OCI-LY3 (cell line): ENCODE data around the gene GAB2.

Source experiments
- H2AFZ ChIP-seq: fragments of 200-600, 300-600 bp; shearing (Covaris generic); 2 replicates; pipeline ENCODE4 v1.6.0; 2014; ENCODE audit warnings: antibody characterized with exemption, low read depth, low read length
- H3K27ac ChIP-seq: fragments of 200-600, 300-600 bp; sonication (generic); 2 replicates; pipeline ENCODE4 v1.5.1; 2014; ENCODE audit warnings: mild to moderate bottlenecking, low read length, moderate library complexity, mixed read lengths
- H3K27me3 ChIP-seq: fragments of 200-600, 300-600 bp; sonication (generic); 2 replicates; pipeline ENCODE4 v1.6.1; 2014; ENCODE audit warnings: low read depth, low read length, mixed read lengths
- H3K36me3 ChIP-seq: fragments of 200-600, 300-600 bp; sonication (generic); replicated peaks from 2 replicates; pipeline ENCODE3; 2014; ENCODE audit warnings: low read depth, low read length, mixed read lengths
- H3K4me1 ChIP-seq: fragments of 300-600, 200-600 bp; sonication (generic); 2 replicates; pipeline ENCODE4 v1.6.1; 2014; ENCODE audit warnings: low read length, mixed read lengths
- H3K4me2 ChIP-seq: fragments of 200-600, 300-600 bp; sonication (generic); 2 replicates; pipeline ENCODE4 v1.6.1; 2014; ENCODE audit warnings: low read length, mixed read lengths
- H3K4me3 ChIP-seq: fragments of 300-600, 200-600 bp; sonication (generic); 2 replicates; pipeline ENCODE4 v1.5.1; 2014; ENCODE audit warnings: antibody characterized with exemption, mild to moderate bottlenecking, low read length, moderate library complexity
- H3K79me2 ChIP-seq: fragments of 300-600, 200-600 bp; shearing (Covaris generic); 2 replicates; pipeline ENCODE4 v1.6.1; 2014; ENCODE audit warnings: mild to moderate bottlenecking, low read length, mixed read lengths
- H3K9ac ChIP-seq: fragments of 300-600, 200-600 bp; shearing (Covaris generic); 2 replicates; pipeline ENCODE4 v1.6.0; 2014; ENCODE audit warnings: mild to moderate bottlenecking, low read length, moderate library complexity
- H3K9me3 ChIP-seq: fragments of 200-600, 300-600 bp; shearing (Covaris generic); 2 replicates; pipeline ENCODE4 v1.6.1; 2014; ENCODE audit warnings: low read length, mixed read lengths; ENCODE audit not compliant: insufficient read depth
- H4K20me1 ChIP-seq: fragments of 200-600, 300-600 bp; sonication (generic); 2 replicates; pipeline ENCODE4 v1.6.1; 2016; ENCODE audit warnings: low read length, mixed read lengths; ENCODE audit not compliant: insufficient read depth
- EZH2phosphoT487 ChIP-seq: fragments of 200-600 bp; shearing (Covaris generic); IDR thresholded peaks from 2 replicates; pipeline ENCODE4 v1.6.1; 2018; ENCODE audit warnings: antibody characterized with exemption, mixed run types, low read depth
- TF ChIP-seq, protein P1 (sequence below): fragments of 200-600, 300-600 bp; sonication (generic); IDR thresholded peaks from 2 replicates; pipeline ENCODE4 v1.5.1; 2014; ENCODE audit warnings: antibody characterized with exemption, low read length, low read depth

The GAB2 gene

DNA sequence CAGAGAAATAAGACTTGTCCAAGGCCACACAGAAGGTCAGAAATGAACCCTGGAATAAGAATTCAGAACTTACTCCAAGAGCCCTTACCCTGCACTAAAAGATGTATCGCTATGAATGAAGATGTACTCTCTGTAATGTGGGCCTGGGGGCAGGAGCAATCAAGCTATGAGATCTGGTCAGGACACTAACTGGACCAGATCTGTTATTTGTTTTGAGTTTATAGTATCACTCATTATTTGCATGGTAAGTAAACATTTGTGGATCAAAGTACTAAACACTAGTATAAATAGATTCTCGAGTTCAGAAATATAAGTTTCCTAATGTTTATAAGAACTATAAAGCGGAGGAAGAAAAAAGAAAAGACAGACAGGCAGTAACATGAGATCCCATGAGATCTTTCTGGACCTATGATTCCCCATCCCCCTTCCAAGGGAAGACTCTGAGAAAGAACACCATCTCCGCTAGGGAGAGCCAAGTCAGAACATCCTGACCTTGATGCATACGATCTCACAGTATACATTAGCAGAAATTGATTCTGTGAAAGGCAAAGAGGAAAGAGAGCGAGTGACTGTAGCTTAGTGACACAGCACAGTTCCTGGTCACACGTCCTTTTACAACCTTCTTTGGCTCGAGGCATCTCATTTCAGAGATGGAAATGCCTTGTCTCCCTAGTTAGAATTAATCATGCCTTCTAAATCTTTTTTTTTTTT is 157.7 kb downstream of the GAB2 start:
- H3K27ac ChIP-seq, result no peak overlapping the region

DNA sequence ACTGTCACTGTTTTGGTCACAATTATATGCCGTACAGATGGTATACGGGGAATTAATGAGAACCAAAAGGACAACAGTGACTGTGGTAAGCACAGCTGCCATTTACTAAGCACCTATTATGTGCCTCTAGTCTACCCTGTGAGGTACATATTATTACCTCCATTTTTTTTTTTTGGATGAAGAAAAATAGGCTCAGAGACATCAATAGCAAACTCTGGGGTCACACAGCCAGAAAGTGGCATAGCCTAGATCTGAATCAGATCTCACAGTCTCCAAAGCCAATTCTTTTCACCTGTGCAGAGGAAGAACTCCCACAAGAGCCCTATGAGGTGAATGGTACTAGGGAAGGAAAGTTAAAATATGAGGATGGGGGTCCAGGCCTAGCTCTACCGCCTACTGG is 160.0 kb downstream of the GAB2 start:
- no peak overlapping the region for H3K4me3 ChIP-seq
- no peak overlapping the region for H2AFZ ChIP-seq
- H3K27ac ChIP-seq, result no peak overlapping the region
- H3K27me3 ChIP-seq, result no peaks in the 10 kb centered on the region
- no peak for TF ChIP-seq EZH2phosphoT487
- TF ChIP-seq, protein P1, sequence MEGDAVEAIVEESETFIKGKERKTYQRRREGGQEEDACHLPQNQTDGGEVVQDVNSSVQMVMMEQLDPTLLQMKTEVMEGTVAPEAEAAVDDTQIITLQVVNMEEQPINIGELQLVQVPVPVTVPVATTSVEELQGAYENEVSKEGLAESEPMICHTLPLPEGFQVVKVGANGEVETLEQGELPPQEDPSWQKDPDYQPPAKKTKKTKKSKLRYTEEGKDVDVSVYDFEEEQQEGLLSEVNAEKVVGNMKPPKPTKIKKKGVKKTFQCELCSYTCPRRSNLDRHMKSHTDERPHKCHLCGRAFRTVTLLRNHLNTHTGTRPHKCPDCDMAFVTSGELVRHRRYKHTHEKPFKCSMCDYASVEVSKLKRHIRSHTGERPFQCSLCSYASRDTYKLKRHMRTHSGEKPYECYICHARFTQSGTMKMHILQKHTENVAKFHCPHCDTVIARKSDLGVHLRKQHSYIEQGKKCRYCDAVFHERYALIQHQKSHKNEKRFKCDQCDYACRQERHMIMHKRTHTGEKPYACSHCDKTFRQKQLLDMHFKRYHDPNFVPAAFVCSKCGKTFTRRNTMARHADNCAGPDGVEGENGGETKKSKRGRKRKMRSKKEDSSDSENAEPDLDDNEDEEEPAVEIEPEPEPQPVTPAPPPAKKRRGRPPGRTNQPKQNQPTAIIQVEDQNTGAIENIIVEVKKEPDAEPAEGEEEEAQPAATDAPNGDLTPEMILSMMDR, result no peak
- no peaks in the 10 kb centered on the region for H3K9me3 ChIP-seq
- H3K4me1 ChIP-seq, result no peaks in the 10 kb centered on the region
- H3K9ac ChIP-seq, result no peak overlapping the region
- no peak overlapping the region for H3K4me2 ChIP-seq
- no peaks in the 10 kb centered on the region for H4K20me1 ChIP-seq
- H3K36me3 ChIP-seq, result no peaks in the 10 kb centered on the region
- H3K79me2 ChIP-seq, result no peaks in the 10 kb centered on the region

More for the DNA sequence above, 157.7 kb downstream of the GAB2 start:
- no peak for TF ChIP-seq EZH2phosphoT487
- TF ChIP-seq, protein P1, result no peak
- H3K27me3 ChIP-seq, result no peaks in the 10 kb centered on the region
- H3K9ac ChIP-seq, result no peak overlapping the region
- H3K79me2 ChIP-seq, result no peaks in the 10 kb centered on the region
- no peaks in the 10 kb centered on the region for H3K4me1 ChIP-seq
- no peak overlapping the region for H3K4me2 ChIP-seq
- H2AFZ ChIP-seq, result no peak overlapping the region
- no peak overlapping the region for H3K4me3 ChIP-seq
- no peaks in the 10 kb centered on the region for H3K9me3 ChIP-seq
- H4K20me1 ChIP-seq, result no peaks in the 10 kb centered on the region
- no peaks in the 10 kb centered on the region for H3K36me3 ChIP-seq

DNA sequence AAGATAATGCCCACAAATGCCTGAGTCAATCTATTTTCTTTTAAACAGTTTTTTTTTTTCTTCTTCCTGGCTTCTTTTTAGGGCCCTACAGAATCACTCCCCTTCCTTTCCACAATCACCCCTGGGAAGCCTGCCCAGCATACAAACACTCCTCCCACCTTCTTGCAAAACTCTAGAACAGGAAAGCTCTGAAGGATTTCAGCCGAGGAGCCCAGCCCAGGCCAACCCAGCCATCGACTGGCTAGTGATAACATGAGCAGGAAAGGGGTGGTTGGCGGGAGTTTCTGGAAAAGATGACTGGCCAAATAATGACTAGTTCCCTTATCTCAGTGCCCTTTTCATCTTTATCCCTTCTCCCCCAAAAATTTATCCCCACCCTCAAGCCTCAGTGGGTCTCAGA is 160.7 kb downstream of the GAB2 start:
- TF ChIP-seq, protein P1, result no peak
- TF ChIP-seq EZH2phosphoT487, result no peak
- no peaks in the 10 kb centered on the region for H4K20me1 ChIP-seq
- H3K27me3 ChIP-seq, result no peaks in the 10 kb centered on the region
- H2AFZ ChIP-seq, result no peak overlapping the region
- no peaks in the 10 kb centered on the region for H3K36me3 ChIP-seq
- H3K9ac ChIP-seq, result no peak overlapping the region
- no peak overlapping the region for H3K4me2 ChIP-seq
- H3K27ac ChIP-seq, result no peak overlapping the region
- H3K9me3 ChIP-seq, result no peaks in the 10 kb centered on the region
- H3K4me1 ChIP-seq, result no peaks in the 10 kb centered on the region
- H3K79me2 ChIP-seq, result no peaks in the 10 kb centered on the region
- H3K4me3 ChIP-seq, result no peak overlapping the region

- Histone ChIP-seq H4K20me1 (no peaks in the 10 kb centered on the region), H3K9ac (no peak overlapping the region), H2AFZ (no peak overlapping the region), H3K9me3 (no peaks in the 10 kb centered on the region), H3K4me1 (no peaks in the 10 kb centered on the region), H3K4me2 (no peak overlapping the region), H3K4me3 (no peak overlapping the region), H3K79me2 (no peaks in the 10 kb centered on the region), H3K27ac (no peak overlapping the region), H3K27me3 (no peaks in the 10 kb centered on the region), H3K36me3 (no peaks in the 10 kb centered on the region)
- TF ChIP-seq, protein P1, result no peak
- no peak for TF ChIP-seq EZH2phosphoT487
Measured at GRCh38 chr11:78255919-78256318, 161.7 kb downstream of the GAB2 start.
